DOHH2 (cell line): ENCODE data around the gene NR2C2.

Experiments
- H3F3A ChIP-seq: fragments of 200-600 bp; sonication (generic), shearing (Covaris generic); 2 replicates; pipeline ENCODE4 v1.6.0; 2016; ENCODE audit warnings: antibody characterized with exemption, mild to moderate bottlenecking; ENCODE audit not compliant: control insufficient read depth, insufficient read depth
- H3K27ac ChIP-seq: fragments of 200-600 bp; sonication (generic); 2 replicates; pipeline ENCODE4 v1.5.1; 2014; ENCODE audit warnings: low read depth, mild to moderate bottlenecking, low read length, moderate library complexity
- H3K27me3 ChIP-seq: fragments of 200-600 bp; sonication (generic); 2 replicates; pipeline ENCODE4 v1.6.1; 2014; ENCODE audit warnings: mild to moderate bottlenecking, low read length, mixed read lengths; ENCODE audit not compliant: control insufficient read depth
- H3K36me3 ChIP-seq: fragments of 200-600 bp; sonication (generic); 2 replicates; pipeline ENCODE4 v1.6.1; 2014; ENCODE audit warnings: mild to moderate bottlenecking, low read length, moderate library complexity, mixed read lengths; ENCODE audit not compliant: control insufficient read depth
- H3K4me1 ChIP-seq: fragments of 200-600 bp; sonication (generic); 2 replicates; pipeline ENCODE4 v1.6.1; 2014; ENCODE audit warnings: mild to moderate bottlenecking, low read length, mixed read lengths; ENCODE audit not compliant: control insufficient read depth
- H3K4me2 ChIP-seq: fragments of 200-600 bp; sonication (generic); 2 replicates; pipeline ENCODE4 v1.6.0; 2014; ENCODE audit warnings: mild to moderate bottlenecking, low read length, moderate library complexity
- H3K4me3 ChIP-seq: fragments of 200-600 bp; sonication (generic); 2 replicates; pipeline ENCODE4 v1.5.1; 2014; ENCODE audit warnings: mild to moderate bottlenecking, low read length, mixed read lengths
- H3K79me2 ChIP-seq: fragments of 200-600 bp; sonication (generic); 2 replicates; pipeline ENCODE4 v1.6.1; 2014; ENCODE audit warnings: mild to moderate bottlenecking, low read length, mixed read lengths; ENCODE audit not compliant: control insufficient read depth
- H3K9me2 ChIP-seq: fragments of 200-600 bp; sonication (generic); replicated peaks from 2 replicates; pipeline ENCODE4 v1.6.1; 2014; ENCODE audit warnings: mild to moderate bottlenecking, low read length, mixed read lengths; ENCODE audit not compliant: control insufficient read depth
- H3K9me3 ChIP-seq: fragments of 200-600 bp; sonication (generic); 2 replicates; pipeline ENCODE4 v1.6.1; 2014; ENCODE audit warnings: antibody characterized with exemption, low read length, mixed read lengths; ENCODE audit not compliant: control insufficient read depth, insufficient read depth
- H4K20me1 ChIP-seq: fragments of 200-600 bp; sonication (generic); 2 replicates; pipeline ENCODE4 v1.6.0; 2014; ENCODE audit warnings: low read depth, mild to moderate bottlenecking, antibody characterized with exemption, low read length, moderate library complexity; ENCODE audit not compliant: control insufficient read depth, insufficient read depth
- EZH2phosphoT487 ChIP-seq: fragments of 200-600 bp; sonication (generic); IDR thresholded peaks from 2 replicates; pipeline ENCODE4 v1.6.1; 2017; ENCODE audit warnings: borderline replicate concordance, mild to moderate bottlenecking, antibody characterized with exemption, low read length, moderate library complexity, mixed read lengths
- TF ChIP-seq, protein P1 (sequence below): fragments of 200-600 bp; sonication (generic); IDR thresholded peaks from one replicate; pipeline ENCODE4 v1.5.1; 2014; ENCODE audit warnings: antibody characterized with exemption, mild to moderate bottlenecking, low read depth, low read length; ENCODE audit not compliant: poor library complexity, severe bottlenecking

Gene NR2C2

DNA sequence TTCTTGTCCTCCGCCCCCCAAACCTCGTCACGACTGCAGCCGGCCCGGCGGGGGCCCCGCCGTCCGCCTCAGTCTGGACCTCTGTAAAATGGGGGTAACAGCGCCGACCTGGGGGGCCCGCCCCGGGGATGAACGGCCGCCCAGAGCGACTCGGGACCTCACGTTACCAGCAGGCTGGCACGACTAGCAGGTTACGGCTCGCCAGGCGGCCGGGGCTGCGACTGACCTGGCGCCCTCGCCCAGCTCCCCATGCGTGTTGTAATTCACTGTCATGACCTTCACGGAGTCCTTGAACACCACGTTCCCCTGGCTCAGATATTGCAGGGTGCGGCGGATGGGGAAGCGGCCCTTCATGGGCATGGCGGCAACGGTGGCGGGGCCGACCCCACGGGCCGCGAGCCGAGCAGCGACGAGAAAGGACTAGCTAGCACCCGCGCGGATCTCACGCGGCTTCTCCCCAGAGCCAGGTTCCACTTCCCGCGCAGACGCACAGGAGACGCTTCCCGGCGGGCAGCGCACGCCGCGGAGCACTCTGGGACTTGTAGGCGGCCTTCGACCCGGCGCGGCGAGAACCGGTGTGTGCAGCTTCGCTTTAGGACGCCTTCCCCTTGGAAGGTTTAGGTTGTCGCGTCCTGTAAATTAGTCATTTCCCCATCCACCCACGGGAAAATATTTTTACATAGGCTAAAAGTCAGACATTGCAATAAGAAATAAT, 117.6 kb downstream of the NR2C2 start, which contains the start of gene MRPS25:
MRPS25 (minus strand) TSS at position 481 of the 715 bp plus-strand sequence; CDS start at position 360, 121 bp downstream.
- Histone ChIP-seq H3K36me3 (peaks cover 24% of the 10 kb centered on the region), H3K4me3 (peak within 1 kb of the TSS; percentile 95), H3K9me3 (no peaks in the 10 kb centered on the region), H3K27me3 (no peaks in the 10 kb centered on the region), H3K79me2 (peaks cover 45% of the 10 kb centered on the region), H3K4me1 (peaks cover 19% of the 10 kb centered on the region), H3K27ac (peak within 1 kb of the TSS; percentile 47), H3K9me2 (no peaks in the 10 kb centered on the region), H3F3A (0 out of 2 replicates have a peak, but pooled peaks cover 6% of the 10 kb centered on the region), H4K20me1 (peaks cover 11% of the 10 kb centered on the region), H3K4me2 (peak within 1 kb of the TSS; percentile 92)
- TF ChIP-seq, protein P1, sequence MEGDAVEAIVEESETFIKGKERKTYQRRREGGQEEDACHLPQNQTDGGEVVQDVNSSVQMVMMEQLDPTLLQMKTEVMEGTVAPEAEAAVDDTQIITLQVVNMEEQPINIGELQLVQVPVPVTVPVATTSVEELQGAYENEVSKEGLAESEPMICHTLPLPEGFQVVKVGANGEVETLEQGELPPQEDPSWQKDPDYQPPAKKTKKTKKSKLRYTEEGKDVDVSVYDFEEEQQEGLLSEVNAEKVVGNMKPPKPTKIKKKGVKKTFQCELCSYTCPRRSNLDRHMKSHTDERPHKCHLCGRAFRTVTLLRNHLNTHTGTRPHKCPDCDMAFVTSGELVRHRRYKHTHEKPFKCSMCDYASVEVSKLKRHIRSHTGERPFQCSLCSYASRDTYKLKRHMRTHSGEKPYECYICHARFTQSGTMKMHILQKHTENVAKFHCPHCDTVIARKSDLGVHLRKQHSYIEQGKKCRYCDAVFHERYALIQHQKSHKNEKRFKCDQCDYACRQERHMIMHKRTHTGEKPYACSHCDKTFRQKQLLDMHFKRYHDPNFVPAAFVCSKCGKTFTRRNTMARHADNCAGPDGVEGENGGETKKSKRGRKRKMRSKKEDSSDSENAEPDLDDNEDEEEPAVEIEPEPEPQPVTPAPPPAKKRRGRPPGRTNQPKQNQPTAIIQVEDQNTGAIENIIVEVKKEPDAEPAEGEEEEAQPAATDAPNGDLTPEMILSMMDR, result no peak

DNA sequence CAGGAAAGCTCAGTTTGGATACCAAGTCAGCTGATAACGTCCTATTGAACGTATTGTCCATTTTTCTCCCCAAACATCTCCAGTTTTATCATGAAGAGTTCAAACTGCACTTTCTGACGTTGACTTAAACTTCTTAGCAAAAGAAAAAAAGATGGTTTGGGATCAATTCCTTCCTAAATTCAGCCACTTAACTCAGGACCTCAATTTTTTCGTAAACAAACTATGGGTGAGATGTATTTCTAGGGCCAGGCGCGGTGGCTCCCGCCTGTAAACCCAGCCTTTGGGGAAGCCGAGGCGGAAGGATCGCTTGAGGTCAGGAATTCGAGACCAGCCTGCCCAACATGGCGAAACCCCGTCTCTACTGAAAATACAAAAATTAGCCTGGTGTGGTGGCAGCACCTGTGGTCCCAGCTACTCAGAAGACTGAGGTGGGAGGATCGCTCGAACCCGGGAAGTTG, 118.2 kb downstream of the NR2C2 start:
- peak overlapping the region; percentile 92 for H3K4me2 ChIP-seq
- peaks cover 19% of the 10 kb centered on the region for H3K4me1 ChIP-seq
- peak overlapping the region; percentile 95 for H3K4me3 ChIP-seq
- H3K9me2 ChIP-seq, result no peaks in the 10 kb centered on the region
- no peaks in the 10 kb centered on the region for H3K9me3 ChIP-seq
- no peak overlapping the region for H3K27ac ChIP-seq
- H4K20me1 ChIP-seq, result peaks cover 11% of the 10 kb centered on the region
- H3K27me3 ChIP-seq, result no peaks in the 10 kb centered on the region
- peaks cover 39% of the 10 kb centered on the region for H3K79me2 ChIP-seq
- peaks cover 26% of the 10 kb centered on the region for H3K36me3 ChIP-seq
- H3F3A ChIP-seq, result 0 out of 2 replicates have a peak, but pooled peaks cover 6% of the 10 kb centered on the region
- no peak for TF ChIP-seq EZH2phosphoT487
- TF ChIP-seq, protein P1, result no peak

DNA sequence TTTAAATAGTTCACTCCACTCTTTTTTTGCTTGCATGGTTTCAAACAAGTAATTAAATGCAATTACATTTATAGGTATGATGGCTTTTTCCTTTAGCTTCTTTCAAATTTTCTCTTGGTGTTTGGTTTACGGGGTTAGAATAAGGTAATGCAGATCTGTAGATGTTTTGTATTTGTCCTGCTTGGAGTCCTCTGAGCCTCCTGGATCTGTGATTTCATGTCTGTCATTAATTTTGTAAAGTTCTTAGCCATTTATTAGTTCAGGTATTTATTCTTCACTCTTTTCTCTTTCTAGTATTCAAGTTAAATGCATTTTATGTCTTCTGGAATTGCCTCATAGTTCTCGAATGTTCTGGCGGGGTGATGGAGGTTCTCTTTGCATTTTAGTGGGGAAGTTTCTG, 119.1 kb downstream of the NR2C2 start:
- H3K79me2 ChIP-seq, result peaks cover 30% of the 10 kb centered on the region
- no peak overlapping the region for H3K27ac ChIP-seq
- no peak overlapping the region for H3K4me3 ChIP-seq
- no peaks in the 10 kb centered on the region for H3K27me3 ChIP-seq
- TF ChIP-seq, protein P1, result no peak
- TF ChIP-seq EZH2phosphoT487, result no peak
- H3K9me3 ChIP-seq, result no peaks in the 10 kb centered on the region
- peaks cover 19% of the 10 kb centered on the region for H3K4me1 ChIP-seq
- H3K36me3 ChIP-seq, result peaks cover 29% of the 10 kb centered on the region
- no peak overlapping the region for H3K4me2 ChIP-seq
- no peaks in the 10 kb centered on the region for H3K9me2 ChIP-seq
- 0 out of 2 replicates have a peak, but pooled peaks cover 6% of the 10 kb centered on the region for H3F3A ChIP-seq
- peaks cover 11% of the 10 kb centered on the region for H4K20me1 ChIP-seq
